GM23338 (cell line): ENCODE data around the gene LPP. TPM values are rescaled to one million over a fixed set of nuclear protein-coding genes. Genes with fewer than 3 reads are reported as not detected.

Experiments used
- ATAC-seq: fragments of 200-7000 bp; cut with Tn5 transposase; 3 replicates; pipeline ENCODE4 v1.9.1; 2020
- DNase-seq: peaks from one replicate; pipeline ENCODE4 v3.0.0-alpha.2; 2015; ENCODE audit warnings: low spot score
- H2AFZ ChIP-seq: fragments of 200-600 bp; sonication (generic); 2 replicates; pipeline ENCODE4 v1.8.0; 2016; ENCODE audit warnings: antibody characterized with exemption, mild to moderate bottlenecking, moderate library complexity
- H3F3A ChIP-seq: fragments of 200-600 bp; sonication (generic); replicated peaks from 2 replicates; pipeline ENCODE4 v1.8.0; 2017; ENCODE audit warnings: antibody characterized with exemption, mixed run types, low read depth
- H3K27ac ChIP-seq: fragments of 200-600 bp; sonication (generic); 2 replicates; pipeline ENCODE4 v1.6.1; 2016; ENCODE audit warnings: low read depth
- H3K27me3 ChIP-seq: fragments of 200-600 bp; sonication (generic); 2 replicates; pipeline ENCODE4 v1.8.0; 2016; ENCODE audit warnings: mild to moderate bottlenecking, mixed run types, moderate library complexity; ENCODE audit not compliant: insufficient read depth
- H3K36me3 ChIP-seq: fragments of 200-600 bp; sonication (generic); 2 replicates; pipeline ENCODE4 v1.8.0; 2016; ENCODE audit warnings: mild to moderate bottlenecking; ENCODE audit not compliant: insufficient read depth
- H3K4me1 ChIP-seq: fragments of 200-600 bp; sonication (generic); 2 replicates; pipeline ENCODE4 v1.8.0; 2016; ENCODE audit warnings: mild to moderate bottlenecking, moderate library complexity; ENCODE audit not compliant: insufficient read depth
- H3K4me2 ChIP-seq: fragments of 200-600 bp; sonication (generic); 2 replicates; pipeline ENCODE4 v1.7.1; 2017; ENCODE audit warnings: mixed run types
- H3K4me3 ChIP-seq: fragments of 200-600 bp; sonication (generic); 2 replicates; pipeline ENCODE4 v1.6.1; 2016; ENCODE audit warnings: mixed run types
- H3K79me2 ChIP-seq: fragments of 200-600 bp; sonication (generic); replicated peaks from 2 replicates; pipeline ENCODE4 v1.8.0; 2017; ENCODE audit warnings: mild to moderate bottlenecking; ENCODE audit not compliant: insufficient read depth
- H3K9me2 ChIP-seq: fragments of 200-600 bp; sonication (generic); 2 replicates; pipeline ENCODE4 v1.8.0; 2017; ENCODE audit not compliant: insufficient read depth
- H4K20me1 ChIP-seq: fragments of 200-600 bp; sonication (generic); replicated peaks from 2 replicates; pipeline ENCODE4 v1.8.0; 2017; ENCODE audit warnings: mild to moderate bottlenecking; ENCODE audit not compliant: insufficient read depth
- H3K27ac Mint-ChIP-seq: 2 replicates; pipeline ENCODE4 v1.8.0; 2020; ENCODE audit warnings: inconsistent platforms, mild to moderate bottlenecking, moderate library complexity, mixed read lengths
- H3K27me3 Mint-ChIP-seq: 3 replicates; pipeline ENCODE4 v1.8.0; 2022; ENCODE audit warnings: low read depth, mild to moderate bottlenecking, moderate library complexity, mixed read lengths, inconsistent platforms; ENCODE audit not compliant: insufficient read depth, poor library complexity
- H3K36me3 Mint-ChIP-seq: 3 replicates; pipeline ENCODE4 v1.8.0; 2021; ENCODE audit warnings: low read depth, mild to moderate bottlenecking, inconsistent platforms, moderate library complexity, mixed read lengths
- H3K4me1 Mint-ChIP-seq: 3 replicates; pipeline ENCODE4 v1.8.0; 2020; ENCODE audit warnings: mild to moderate bottlenecking, inconsistent platforms, mixed read lengths
- H3K4me3 Mint-ChIP-seq: 3 replicates; pipeline ENCODE4 v1.8.0; 2021; ENCODE audit warnings: moderate library complexity, mild to moderate bottlenecking, inconsistent platforms, mixed read lengths
- H3K9me3 Mint-ChIP-seq: 3 replicates; pipeline ENCODE4 v1.8.0; 2020; ENCODE audit warnings: moderate library complexity, mild to moderate bottlenecking, inconsistent platforms, mixed read lengths
- CREB1 ChIP-seq: fragments of 250-450 bp; sonication (Bioruptor Pico); IDR thresholded peaks from 2 replicates; pipeline ENCODE4 v1.5.0; 2020; ENCODE audit warnings: low read depth, mild to moderate bottlenecking, moderate library complexity
- EZH2 ChIP-seq: fragments of 200-600 bp; sonication (generic); IDR thresholded peaks from one replicate; pipeline ENCODE4 v1.8.0; 2017; ENCODE audit warnings: antibody characterized with exemption, mild to moderate bottlenecking, low read depth; ENCODE audit not compliant: unreplicated experiment
- NANOG ChIP-seq: IDR thresholded peaks from 2 replicates; pipeline ENCODE4 v1.6.1; 2016; ENCODE audit warnings: antibody characterized with exemption, borderline replicate concordance
- POLR2AphosphoS5 ChIP-seq: IDR thresholded peaks from 2 replicates; pipeline ENCODE4 v1.6.1; 2016; ENCODE audit warnings: antibody characterized with exemption, low read depth
- ZNF114 ChIP-seq: fragments of 250-450 bp; sonication (Bioruptor Pico); IDR thresholded peaks from 2 replicates; pipeline ENCODE4 v1.5.0; 2020; ENCODE audit warnings: mild to moderate bottlenecking, moderate library complexity
- ZNF331 ChIP-seq: fragments of 250-450 bp; sonication (Bioruptor Pico); IDR thresholded peaks from 2 replicates; pipeline ENCODE4 v1.5.0; 2020; ENCODE audit warnings: low read depth, mild to moderate bottlenecking, moderate library complexity
- polyA plus RNA-seq: library from polyadenylated mRNA; unstranded; fragments of >200 nt; fragmentation: Nextera tagmentation; extraction: Ambion mirVana; gene quantifications from 2 replicates; pipeline ENCODE4 v1.2.1, GENCODE V29; 2016
- total RNA-seq: library from RNA; depleted of rRNA; stranded (reverse); fragments of >200 nt; shearing (Covaris generic); gene quantifications from 2 replicates; pipeline ENCODE4 v1.2.3, GENCODE V29; 2014
- TF ChIP-seq, protein P1 (sequence below), 2 experiments: fragments of 200-600 bp in 1 of 2; sonication (generic) in 1 of 2; conservative IDR thresholded peaks; 2 replicates each; pipeline versions ENCODE4 v1.5.1 to v1.6.1; 2016 to 2017; ENCODE audit warnings: antibody characterized with exemption in 2 of 2, low read depth in 2 of 2, mild to moderate bottlenecking in 2 of 2, moderate library complexity in 1 of 2
- TF ChIP-seq, protein P2 (sequence below): IDR thresholded peaks from one replicate; pipeline ENCODE4 v1.6.1; 2018; ENCODE audit warnings: antibody characterized with exemption; ENCODE audit not compliant: unreplicated experiment
- TF ChIP-seq, protein P3 (sequence below): IDR thresholded peaks from 2 replicates; pipeline ENCODE4 v1.6.1; 2016; ENCODE audit warnings: antibody characterized with exemption

LPP gene
- total and polyA plus RNA-seq, 2 experiments from 2014 or later = 23.0 to 35.2 TPM

DNA sequence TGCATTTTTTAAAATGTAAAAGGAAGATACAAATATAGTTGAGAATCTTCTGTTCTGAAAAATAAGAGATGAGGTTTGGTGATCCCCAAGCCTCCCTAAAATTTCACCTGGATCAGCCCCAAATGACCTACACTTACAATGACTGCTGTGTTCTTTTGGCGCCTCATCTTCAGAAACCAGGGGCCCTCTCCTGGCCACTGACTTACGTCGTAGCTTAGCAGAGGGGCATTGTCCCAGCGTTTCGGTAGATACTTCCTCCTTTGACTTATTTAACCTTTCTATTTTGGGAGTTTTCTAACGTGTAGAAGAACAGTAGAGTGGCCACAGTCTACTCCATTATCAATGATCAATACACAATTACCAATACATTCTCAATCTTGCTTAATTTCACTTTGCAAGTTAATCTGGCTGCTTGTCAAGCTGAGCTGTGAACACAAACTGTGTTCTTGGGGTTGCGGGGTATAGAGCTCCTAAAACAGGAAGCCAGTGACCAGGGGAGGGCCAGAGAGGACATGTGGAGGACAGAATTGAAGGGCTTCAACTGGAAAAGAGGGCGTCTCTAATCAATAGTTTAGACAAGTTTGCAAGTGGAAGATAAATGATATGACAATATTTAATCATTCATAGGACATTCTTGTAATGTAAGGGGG, 419.5 kb downstream of the LPP start:
- no peak for TF ChIP-seq NANOG
- TF ChIP-seq, protein P1, sequence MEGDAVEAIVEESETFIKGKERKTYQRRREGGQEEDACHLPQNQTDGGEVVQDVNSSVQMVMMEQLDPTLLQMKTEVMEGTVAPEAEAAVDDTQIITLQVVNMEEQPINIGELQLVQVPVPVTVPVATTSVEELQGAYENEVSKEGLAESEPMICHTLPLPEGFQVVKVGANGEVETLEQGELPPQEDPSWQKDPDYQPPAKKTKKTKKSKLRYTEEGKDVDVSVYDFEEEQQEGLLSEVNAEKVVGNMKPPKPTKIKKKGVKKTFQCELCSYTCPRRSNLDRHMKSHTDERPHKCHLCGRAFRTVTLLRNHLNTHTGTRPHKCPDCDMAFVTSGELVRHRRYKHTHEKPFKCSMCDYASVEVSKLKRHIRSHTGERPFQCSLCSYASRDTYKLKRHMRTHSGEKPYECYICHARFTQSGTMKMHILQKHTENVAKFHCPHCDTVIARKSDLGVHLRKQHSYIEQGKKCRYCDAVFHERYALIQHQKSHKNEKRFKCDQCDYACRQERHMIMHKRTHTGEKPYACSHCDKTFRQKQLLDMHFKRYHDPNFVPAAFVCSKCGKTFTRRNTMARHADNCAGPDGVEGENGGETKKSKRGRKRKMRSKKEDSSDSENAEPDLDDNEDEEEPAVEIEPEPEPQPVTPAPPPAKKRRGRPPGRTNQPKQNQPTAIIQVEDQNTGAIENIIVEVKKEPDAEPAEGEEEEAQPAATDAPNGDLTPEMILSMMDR (conservative IDR thresholded peaks at IDR 0.05; ENCODE audit: low read depth in 2 of 2) = peak in 1 of 2 experiments; percentile 59; a peak in 3 of 4 replicates
- H3K9me2 ChIP-seq = no peaks in the 10 kb centered on the region
- H3K27ac ChIP-seq = no peak overlapping the region
- H3K9me3 Mint-ChIP-seq = no peaks in the 10 kb centered on the region
- no peaks in the 10 kb centered on the region for H3F3A ChIP-seq
- no peaks in the 10 kb centered on the region for H3K79me2 ChIP-seq
- H3K4me3 Mint-ChIP-seq = no peak overlapping the region
- no peaks in the 10 kb centered on the region for H3K36me3 Mint-ChIP-seq
- H3K36me3 ChIP-seq = no peaks in the 10 kb centered on the region
- peak overlapping the region; percentile 9; the same call in 1 of the 2 replicates for H3K27ac Mint-ChIP-seq
- H2AFZ ChIP-seq = no peak overlapping the region
- peaks cover 7% of the 10 kb centered on the region for H3K4me1 Mint-ChIP-seq
- no peak overlapping the region for H3K4me2 ChIP-seq
- peak; percentile 46 for DNase-seq
- peak; percentile 89 for ATAC-seq
- H4K20me1 ChIP-seq = no peaks in the 10 kb centered on the region
- H3K27me3 Mint-ChIP-seq = peaks cover 2% of the 10 kb centered on the region
- no peak overlapping the region for H3K4me3 ChIP-seq
- H3K27me3 ChIP-seq = no peaks in the 10 kb centered on the region
- no peaks in the 10 kb centered on the region for H3K4me1 ChIP-seq

DNA sequence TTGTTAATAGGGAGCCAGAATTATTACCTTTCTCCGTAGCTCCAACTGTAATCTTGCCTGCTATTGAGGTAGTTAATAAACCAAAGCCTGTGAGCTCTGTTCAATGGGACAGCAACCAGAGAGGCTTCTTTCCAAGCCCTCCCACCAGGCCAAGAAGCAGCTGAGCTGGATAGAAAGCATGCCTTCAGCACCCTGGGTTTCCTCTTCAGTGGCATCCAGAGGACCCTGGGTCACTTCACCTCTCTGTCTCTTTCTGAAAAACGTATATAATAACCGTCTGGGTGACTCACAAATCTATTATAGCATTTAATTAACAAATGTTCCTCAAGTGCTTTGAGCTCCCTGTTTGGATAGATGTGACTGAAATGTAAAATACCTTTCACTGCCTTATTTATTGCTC, 420.0 kb downstream of the LPP start:
- no peak overlapping the region for H3K4me3 ChIP-seq
- Mint-ChIP-seq H3K4me3 (no peak overlapping the region), H3K4me1 (peaks cover 7% of the 10 kb centered on the region; the same call in 2 of the 3 replicates), H3K27me3 (peaks cover 2% of the 10 kb centered on the region), H3K27ac (no peak overlapping the region), H3K9me3 (no peaks in the 10 kb centered on the region), H3K36me3 (no peaks in the 10 kb centered on the region)
- ATAC-seq (peak; percentile 64), DNase-seq (no peak)
- no peaks in the 10 kb centered on the region for H3F3A ChIP-seq
- no peaks in the 10 kb centered on the region for H3K27me3 ChIP-seq
- no peak overlapping the region for H2AFZ ChIP-seq
- H3K4me1 ChIP-seq = no peaks in the 10 kb centered on the region
- no peaks in the 10 kb centered on the region for H3K36me3 ChIP-seq
- no peak overlapping the region for H3K27ac ChIP-seq
- no peaks in the 10 kb centered on the region for H3K79me2 ChIP-seq
- no peaks in the 10 kb centered on the region for H3K9me2 ChIP-seq
- no peak overlapping the region for H3K4me2 ChIP-seq
- no peaks in the 10 kb centered on the region for H4K20me1 ChIP-seq
- TF ChIP-seq NANOG (no peak), ZNF331 (CRISPR knock-in tag) (no peak), ZNF114 (CRISPR knock-in tag) (no peak), EZH2 (no peak), CREB1 (CRISPR knock-in tag) (no peak), POLR2AphosphoS5 (no peak)
- TF ChIP-seq, protein P2, sequence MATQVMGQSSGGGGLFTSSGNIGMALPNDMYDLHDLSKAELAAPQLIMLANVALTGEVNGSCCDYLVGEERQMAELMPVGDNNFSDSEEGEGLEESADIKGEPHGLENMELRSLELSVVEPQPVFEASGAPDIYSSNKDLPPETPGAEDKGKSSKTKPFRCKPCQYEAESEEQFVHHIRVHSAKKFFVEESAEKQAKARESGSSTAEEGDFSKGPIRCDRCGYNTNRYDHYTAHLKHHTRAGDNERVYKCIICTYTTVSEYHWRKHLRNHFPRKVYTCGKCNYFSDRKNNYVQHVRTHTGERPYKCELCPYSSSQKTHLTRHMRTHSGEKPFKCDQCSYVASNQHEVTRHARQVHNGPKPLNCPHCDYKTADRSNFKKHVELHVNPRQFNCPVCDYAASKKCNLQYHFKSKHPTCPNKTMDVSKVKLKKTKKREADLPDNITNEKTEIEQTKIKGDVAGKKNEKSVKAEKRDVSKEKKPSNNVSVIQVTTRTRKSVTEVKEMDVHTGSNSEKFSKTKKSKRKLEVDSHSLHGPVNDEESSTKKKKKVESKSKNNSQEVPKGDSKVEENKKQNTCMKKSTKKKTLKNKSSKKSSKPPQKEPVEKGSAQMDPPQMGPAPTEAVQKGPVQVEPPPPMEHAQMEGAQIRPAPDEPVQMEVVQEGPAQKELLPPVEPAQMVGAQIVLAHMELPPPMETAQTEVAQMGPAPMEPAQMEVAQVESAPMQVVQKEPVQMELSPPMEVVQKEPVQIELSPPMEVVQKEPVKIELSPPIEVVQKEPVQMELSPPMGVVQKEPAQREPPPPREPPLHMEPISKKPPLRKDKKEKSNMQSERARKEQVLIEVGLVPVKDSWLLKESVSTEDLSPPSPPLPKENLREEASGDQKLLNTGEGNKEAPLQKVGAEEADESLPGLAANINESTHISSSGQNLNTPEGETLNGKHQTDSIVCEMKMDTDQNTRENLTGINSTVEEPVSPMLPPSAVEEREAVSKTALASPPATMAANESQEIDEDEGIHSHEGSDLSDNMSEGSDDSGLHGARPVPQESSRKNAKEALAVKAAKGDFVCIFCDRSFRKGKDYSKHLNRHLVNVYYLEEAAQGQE = no peak
- TF ChIP-seq, protein P1 (conservative IDR thresholded peaks at IDR 0.05; ENCODE audit: low read depth in 2 of 2) = no peak
- TF ChIP-seq, protein P3, sequence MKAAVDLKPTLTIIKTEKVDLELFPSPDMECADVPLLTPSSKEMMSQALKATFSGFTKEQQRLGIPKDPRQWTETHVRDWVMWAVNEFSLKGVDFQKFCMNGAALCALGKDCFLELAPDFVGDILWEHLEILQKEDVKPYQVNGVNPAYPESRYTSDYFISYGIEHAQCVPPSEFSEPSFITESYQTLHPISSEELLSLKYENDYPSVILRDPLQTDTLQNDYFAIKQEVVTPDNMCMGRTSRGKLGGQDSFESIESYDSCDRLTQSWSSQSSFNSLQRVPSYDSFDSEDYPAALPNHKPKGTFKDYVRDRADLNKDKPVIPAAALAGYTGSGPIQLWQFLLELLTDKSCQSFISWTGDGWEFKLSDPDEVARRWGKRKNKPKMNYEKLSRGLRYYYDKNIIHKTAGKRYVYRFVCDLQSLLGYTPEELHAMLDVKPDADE = no peak
